NOMO-1 treated with DMSO at 0.1 percent for 48 hours (cell line): Measurements from ENCODE around the gene DIRAS1.

Experiments
- DNase-seq: peaks from one replicate; lab custom pipeline; 2025; ENCODE audit not compliant: unreplicated experiment; lab: John Stamatoyannopoulos, UW

Gene DIRAS1, protein sequence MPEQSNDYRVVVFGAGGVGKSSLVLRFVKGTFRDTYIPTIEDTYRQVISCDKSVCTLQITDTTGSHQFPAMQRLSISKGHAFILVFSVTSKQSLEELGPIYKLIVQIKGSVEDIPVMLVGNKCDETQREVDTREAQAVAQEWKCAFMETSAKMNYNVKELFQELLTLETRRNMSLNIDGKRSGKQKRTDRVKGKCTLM

DNA sequence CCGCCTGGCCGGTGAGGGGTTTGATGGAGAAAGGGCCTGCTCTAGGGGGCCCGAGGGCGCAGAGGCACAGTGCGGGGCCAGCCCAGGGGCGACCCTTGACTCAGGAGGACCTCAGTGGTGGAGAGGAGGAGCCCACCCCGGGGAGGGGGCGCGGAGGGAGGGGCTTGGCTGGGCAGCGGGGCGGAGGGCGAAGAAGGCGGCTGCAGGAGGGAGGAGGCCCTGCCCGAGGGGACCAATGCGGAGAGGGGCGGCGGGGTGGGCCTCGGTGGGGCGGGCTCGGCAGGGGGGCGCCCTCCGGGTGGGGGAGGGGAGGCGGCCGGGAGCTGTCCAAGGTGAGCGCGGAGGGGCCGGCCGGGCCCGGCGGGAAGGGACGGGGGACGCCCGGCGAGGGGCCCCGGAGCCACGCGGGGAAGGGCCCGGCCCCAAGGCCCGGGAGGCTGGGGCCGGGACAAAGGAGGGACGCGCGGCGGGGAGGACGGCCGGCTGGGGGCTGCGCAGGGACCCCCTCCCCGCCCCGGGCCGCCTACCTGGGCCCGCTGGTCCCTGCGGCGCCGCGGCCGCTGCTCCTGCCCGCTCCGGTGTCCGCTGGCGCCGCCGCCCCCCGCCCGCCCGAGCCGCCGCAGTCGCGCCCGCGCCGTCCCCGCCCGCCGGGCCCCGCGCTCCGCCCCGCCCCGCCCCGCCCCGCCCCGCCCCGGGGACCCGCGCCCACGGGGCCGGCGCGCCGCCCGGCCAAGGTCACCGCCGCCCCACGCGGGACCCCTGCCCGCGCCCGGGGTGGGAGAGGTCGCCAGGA is at the start of gene DIRAS1:
TSS of gene DIRAS1 (minus strand) at position 596 of the 793 bp plus-strand sequence. CDS start 3,566 bp downstream, outside the sequence.
- no peak for DNase-seq

DNA sequence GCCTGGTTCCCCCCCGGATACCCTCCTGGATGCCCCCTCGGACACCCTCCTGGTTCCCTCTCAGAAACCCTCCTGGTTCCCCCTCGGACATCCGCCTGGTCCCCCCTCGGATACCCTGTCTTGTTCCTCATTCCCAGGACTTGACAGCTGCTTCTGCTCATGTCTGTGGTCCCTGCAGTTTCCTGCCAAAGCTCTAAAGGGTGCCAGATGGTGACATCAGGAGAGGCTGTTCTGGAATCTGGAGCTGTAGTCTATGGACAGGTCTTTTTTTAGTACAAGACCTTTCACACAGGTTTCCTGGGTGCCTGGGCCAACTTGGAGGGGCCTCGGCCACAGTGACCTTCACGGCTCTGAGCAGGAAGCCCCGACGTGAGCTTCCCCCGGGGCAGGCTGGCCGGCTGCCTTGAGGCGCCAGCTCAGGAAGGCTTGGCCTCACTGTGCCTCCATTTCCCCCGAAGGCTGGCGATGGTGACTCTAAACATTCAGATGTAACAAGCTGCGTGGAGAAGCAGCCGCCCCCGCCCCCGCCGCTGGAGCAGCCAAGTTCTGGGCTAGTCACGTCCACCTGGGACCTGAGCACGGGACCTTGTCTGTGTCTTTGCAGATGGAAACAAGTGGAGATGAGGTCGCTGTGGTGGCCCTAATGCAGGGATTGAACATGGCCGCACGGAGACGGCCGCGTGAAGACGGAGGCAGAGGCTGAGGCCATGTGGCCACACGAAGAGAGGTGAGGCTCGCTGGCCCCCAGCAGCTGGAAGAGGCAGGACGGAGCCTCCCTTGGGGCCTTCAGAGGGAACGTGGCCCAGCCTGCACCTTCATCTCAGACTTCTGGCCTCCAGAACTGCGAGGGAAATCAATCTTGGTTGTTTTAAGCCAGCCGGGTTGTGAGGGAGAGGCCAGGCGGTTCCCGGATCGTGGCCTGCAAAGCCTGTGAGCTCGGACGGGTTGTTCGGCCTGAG is 49.2 kb upstream of the DIRAS1 start:
- DNase-seq = no peak

DNA sequence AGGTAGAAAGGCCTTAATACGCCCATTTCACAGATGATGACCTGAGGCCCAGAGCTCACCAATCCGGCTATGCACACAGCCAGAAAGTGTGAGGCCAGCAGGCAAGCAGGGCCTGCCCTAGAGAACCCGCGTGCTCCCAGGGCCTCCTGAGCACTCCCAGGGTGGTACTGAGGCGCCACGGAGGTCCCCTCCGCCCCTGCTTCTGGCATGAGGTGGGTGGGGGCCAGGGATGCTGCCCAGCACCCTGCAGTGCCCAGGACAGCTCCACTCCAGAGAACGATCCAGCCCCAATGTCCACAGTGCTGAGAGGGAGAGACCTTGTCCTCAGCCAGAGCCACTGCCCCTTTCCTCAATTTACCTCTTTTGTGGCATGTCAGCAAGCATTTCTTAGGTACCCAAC is 48.0 kb upstream of the DIRAS1 start:
- DNase-seq = no peak

DNA sequence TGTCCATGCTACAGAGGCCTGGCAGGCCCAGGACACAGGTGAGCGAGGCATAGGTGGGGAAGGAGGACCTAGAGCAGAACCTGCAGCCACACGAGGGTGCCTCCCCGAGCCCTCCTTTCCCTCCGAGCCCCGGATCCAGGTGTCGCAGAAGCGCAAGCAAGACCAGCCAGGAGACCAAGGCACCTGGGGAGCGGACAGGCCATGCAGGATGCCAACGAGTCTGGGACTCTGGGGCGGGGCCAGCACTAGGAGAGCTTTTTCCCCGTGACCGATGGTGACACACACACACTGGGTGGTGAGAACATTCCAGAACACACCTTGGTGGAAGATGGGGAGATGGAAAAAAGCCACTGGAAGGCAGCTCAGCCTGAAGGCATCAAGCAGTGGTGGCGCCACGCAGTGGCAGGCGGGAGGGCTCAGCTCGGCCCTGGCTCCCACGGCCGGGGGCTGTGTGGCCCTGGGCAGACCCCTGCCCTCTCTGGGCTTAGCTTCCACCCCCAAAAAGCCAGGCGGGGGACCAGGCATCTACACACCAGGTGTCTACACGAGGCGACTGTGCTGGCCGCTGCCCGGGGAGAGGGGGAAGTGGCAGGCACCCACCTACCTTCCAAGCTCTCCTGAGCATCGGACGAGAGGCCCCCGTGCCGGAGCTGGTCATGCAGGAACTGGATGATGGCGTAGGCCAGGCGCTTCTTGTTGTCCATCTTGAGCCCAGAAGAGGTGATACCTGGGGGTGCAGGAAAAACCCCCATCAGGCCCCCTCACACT is 47.4 kb upstream of the DIRAS1 start:
- DNase-seq = no peak

DNA sequence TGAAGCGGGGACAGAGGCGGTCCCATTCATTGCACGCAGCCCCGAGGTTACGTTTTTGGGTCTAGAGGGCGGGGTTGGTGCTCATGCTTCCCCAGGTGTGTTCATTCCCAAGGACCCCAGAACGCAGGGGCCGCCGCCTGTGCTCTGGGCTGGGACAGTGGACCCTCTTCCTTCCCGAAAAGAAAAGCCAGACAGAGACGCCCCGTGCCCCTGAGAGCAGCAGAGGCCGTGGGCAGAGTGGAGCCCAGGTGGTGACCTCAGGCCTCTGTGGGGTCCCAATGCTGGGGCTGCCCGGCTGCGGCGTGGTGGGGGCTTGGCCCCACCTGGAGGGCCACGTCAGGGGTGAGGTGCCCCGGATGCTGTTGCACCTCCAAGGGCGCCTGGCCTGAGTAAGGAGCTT is 46.5 kb upstream of the DIRAS1 start:
- DNase-seq = no peak

DNA sequence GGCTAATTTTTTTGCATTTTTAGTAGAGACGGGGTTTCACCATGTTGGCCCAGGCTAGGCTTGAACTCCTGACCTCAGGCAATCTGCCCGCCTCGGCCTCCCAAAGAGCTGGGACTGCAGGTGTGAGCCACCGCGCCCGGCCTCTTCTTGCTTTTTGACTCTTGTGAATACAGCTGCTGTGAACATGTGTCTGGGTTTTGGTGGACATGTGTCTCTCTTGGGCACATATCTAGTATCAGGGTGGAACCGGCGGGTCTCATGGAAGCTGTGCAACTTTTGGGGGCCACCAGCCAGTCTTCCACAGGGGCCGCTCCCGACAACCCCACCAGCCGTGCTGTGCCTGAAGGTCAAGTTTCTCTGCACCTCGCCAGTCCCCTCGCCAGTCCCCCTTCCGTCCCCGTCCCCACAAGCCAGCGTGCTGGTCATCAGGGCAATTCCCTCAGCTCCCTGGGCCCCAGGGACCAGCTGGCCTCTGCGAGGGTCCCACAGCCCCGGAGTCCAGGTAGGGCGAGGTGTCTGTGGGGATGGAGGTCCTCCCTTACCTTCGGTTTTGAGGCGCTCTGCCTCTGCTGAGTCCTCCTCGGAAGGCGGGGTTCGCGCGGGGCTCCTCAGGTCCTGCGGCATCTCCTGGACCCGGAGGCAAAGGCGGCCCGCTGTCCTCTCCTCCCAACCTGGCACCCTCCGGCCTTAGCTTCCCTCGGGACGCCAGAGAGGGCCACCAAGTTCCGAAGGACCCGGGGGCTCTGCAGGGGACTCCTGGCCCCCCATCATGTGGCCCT is 45.6 kb upstream of the DIRAS1 start:
- DNase-seq = no peak

DNA sequence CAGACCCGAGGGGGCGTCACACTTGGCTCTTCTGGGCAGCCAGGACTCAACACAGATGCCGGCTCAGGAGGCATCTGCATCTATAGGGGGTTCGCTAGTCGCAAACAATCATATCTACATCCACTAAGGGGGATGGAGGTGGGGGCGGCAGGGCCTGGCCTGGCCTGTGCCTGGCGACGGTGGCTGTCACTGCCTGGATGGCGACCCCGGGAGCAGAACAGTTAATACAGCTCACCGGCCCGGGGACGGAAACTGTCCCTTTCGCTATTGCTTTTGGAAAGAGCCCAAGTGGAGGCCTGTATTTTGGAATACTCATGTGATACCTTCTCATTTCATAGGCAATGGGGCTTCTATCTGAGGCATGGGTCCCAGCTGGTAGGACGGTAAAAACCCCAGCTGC is 44.2 kb upstream of the DIRAS1 start:
- no peak for DNase-seq

DNA sequence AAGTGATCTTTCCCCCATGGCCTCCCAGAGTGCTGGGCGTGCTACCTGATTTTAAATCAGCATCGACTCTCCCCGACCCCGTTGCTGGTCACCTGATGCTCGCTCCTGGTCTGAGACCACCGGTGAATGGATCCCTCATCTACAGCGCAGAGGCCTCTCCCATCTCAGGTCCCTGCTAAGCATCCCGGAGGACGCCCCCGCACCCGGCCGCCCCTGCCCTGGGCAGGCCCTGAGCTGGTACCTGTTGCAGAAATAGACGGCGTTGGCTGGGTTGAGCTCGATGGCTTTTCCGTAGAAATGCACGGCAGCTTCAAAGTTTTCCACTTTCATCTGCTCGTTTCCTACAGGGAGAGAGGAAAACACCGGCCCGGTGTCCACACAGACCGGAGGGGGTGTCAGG is 43.8 kb upstream of the DIRAS1 start:
- DNase-seq = no peak

DNA sequence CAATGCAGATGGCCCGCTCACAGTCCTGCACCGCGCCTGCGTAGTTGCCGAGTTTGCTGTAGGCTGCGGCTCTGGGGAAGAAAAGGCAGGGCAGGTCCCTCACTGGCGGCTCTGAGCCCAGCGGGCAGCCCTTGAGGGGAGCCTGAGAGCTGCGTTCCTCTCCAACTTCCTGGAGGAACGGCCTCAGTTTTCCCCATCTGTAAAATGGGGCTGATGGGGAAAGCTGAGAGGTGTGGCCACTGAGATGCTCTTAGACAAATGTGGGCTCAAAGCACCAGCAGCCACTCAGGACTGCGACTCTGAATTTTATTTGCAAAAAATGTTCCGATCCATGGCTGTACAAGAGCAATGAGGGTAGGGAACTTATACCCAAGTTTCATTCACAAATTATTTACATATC is 42.5 kb upstream of the DIRAS1 start:
- no peak for DNase-seq

DNA sequence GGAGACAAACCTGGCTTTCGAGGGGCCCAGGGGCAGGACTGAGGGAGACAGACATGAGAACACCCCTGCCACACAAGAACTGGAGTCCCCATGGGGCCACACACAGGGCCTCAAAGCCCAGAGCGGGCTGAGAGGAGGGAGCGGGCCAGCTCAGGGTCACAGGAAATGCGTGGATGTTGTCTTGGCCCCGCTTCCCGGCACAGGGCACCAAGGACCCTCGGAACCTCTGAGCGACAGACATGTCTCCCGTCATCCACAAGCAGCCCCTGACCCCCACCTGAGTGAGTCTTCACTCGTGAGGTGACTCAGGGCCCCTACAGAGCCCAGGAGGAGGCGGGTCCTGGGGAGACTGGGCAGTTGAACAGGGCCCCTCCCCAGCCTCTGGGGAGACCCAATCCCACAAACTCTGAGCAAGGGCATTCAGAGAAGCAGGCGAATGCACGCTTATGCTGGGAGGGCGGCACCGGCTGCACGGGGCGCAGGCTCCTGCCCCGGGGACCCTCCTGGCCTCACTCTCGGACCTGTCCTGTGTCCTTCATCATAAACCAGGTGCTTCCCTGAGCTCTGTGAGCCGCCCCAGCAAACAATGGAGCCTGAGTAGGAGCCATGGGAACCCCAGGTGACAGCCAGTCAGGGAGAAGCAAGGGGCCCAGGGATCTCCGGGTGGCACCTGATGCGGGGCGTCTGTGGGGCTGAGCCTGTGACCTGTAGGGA is 41.8 kb upstream of the DIRAS1 start:
- DNase-seq = no peak

DNA sequence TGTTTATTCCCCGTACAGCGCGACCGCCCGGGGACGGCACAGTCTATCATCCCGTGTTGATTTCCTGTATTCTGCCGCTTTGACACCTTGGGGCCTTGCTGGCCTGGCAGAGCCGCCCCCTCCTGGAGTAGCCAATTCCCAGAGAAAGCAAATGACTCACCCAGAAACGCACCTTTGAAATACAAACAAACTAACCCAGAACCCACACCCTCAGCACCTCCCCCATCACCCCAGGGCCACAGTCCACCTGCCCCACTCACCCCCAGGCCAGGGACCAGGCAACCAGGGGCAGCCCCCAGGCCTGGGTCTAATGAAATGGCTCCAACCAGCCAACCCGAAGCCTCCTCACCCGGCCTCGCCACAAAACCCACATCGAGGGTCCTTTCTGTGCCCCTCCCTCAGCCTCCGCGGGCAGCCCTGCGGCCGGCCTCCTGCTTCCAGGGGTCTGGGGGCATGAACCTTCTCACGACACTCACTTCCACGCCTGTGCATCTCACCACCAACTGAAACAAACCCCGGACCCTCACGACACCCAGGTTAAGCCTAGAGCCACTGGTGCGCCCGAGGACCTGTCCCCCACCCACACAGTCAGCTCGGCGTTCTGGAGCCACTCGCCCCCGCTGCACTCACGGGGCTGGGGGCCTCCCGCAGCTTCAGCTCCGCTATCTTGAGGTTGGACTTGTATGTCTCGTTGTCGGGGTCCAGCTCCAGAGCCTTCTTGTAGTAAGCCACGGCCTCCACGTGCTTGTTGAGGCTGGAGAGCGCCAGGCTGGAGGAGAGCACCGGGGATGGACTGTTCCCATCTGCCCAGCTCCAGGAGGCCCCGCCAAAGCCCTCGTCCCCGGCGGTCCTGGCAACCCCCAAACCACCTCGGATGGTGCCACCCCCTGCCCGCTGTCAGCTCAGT is 41.0 kb upstream of the DIRAS1 start:
- DNase-seq = no peak

DNA sequence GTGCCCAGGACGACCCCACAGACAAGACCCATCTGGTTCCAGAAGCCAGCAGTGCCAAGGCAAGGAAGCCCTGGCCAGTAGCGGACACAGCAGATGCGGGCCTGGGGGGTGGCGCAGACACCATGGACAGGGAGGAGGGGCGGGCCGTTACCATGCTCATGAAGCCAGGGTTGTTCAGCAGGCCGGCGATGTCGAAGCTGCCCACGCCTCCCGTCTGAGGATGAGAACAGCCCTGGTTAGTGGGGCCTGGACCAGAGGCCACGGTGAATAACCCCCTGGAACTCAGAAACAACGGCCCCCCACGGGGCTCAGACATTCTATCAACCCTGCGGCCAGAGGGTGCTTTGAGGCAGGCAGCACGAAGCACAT is 40.1 kb upstream of the DIRAS1 start:
- no peak for DNase-seq

DNA sequence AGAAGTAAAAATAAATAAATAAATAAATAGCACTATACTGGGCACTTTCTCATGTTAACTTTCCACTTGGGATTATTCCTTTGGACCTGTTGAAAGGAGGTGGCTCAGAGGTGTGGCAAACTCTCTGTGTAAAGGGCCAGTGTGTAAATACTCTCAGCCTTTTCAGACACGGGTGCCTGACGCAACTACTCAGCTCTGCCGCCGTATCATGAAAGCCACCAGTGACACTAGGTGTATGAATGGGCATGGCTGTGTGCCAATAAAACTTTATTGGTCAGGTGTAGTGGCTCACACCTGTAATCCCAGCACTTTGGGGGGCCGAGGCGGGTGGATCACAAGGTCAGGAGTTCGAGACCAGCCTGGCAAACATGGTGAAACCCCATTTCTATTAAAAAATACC is 38.8 kb upstream of the DIRAS1 start:
- no peak for DNase-seq

DNA sequence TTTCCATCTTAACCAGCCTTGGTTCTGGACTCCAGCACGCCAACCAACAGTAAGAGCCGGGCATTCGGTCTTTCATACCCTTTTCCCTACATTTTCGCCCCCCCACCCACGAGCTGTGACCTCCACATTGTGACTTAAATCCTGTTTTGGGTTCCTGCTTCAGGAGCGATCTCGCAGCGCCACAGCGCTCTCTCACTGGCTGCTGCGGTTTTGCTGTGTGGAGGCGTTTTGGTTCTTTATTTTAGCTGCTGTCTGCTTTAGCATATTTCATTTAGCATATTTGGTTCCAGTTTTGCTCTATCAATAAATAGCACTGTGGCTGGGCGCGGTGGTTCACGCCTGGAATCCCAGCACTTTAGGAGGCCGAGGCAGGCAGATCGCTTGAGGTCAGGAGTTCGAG is 38.2 kb upstream of the DIRAS1 start:
- no peak for DNase-seq

DNA sequence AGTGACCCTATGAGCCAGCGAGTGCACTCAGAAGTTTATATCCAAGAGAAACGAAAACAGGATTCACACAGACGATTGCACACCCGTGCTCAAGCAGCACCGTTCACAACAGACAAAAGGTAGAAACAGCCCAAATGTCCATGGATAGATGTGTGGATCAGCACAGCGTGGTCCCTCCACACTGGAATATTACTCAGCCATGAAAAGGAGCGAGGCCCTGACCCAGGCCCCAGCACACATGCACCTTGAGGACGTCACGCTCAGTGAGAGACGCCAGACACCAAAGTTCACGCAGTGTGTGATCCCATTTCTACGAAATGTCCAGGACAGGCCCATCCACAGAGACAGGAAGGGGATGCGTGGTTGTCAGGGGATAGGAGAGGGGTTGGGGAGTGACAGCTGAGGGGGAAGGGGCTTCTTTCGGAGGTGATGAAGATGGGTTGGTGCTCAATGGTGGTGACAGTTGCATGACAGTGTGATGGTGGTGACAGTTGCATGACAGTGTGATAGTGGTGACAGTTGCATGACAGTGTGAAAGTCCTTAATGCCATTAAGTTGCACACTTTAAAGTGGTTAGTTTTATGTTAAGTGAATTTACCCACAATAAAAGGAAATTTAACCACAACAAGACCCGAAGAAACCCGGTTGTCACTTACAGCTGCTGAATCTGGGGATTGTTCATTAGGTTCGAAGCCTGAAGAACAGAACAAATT is 37.6 kb upstream of the DIRAS1 start:
- DNase-seq = no peak

DNA sequence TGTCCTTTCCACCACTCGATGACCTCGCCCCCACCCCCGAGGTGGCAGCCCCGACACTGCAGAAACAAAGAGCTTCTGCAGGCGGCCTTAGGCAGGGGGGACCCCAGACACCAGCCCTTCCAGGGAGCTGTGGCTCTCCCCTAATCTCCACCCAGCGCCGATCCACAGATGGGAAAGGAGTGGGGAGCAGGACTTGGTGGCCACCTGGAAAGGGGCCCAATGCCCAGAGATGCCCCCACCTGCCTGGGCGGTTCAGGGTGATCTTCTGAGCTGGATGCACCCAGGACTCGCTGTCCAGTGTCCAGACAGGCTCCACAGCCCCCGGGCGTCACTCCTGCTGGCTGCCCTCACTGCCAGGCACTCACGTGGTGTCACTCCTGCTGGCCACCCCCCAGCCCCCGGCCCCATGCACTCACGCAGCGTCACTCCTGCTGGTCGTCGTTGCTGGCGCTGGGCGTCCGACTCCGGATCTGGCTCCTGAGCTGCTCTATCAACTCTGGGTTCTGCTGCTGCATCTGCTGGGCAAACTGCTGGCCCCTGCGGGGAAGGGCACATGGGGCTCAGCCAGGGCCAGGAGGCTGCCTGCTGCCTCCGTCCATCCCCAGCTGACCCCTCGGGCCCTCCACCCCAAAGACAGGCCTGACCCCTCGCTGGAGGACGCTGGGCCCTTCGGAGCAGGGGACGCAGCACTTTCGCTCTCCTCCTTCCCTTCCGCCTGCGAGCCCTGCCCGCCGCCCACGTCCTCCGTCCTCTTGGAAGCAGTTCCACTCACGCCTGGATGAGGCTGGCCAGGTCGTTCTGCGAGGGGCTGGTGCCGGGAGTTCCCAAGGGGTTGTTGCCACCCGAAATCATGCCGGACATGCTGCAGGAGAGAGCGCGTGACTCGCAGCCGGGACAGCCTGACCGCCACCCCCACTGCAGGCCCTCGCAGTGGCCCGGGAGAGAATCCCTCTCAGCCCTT is 36.0 kb upstream of the DIRAS1 start:
- no peak for DNase-seq

DNA sequence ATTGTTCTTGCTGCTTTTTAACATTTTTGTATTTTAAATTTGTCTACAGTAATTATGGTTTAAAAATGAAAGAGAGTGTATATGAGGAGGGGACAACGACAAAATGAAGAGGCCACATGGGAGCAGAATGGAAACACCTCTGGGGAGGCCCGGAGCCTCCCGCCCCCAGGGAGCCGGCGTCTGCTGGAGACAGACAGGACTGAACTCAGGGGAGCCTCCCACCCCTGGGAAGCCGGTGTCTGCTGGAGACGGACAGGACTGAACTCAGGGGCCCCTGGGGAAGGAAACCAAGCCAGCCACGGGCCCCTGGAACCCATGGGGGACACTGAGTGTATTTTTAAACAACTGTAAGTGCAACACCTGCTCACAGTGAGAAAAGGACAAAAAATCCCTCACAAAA is 35.3 kb upstream of the DIRAS1 start:
- DNase-seq = no peak
